H7 (cell line): ENCODE measurements around the gene DDX39A. TPM values are rescaled to one million over a fixed set of nuclear protein-coding genes. Genes with fewer than 3 reads are reported as not detected.
"Not testable (repeated sequence)": the region's sequence is repeated elsewhere in the genome, so short reads cannot be mapped to it uniquely, and the experiment has no call there.

Source experiments
- DNase-seq: peaks from one replicate; pipeline ENCODE4 v3.0.0; 2012
- H3K27me3 ChIP-seq: 2 replicates; pipeline ENCODE4 v1.6.0; 2011; ENCODE audit warnings: mild to moderate bottlenecking, low read length; ENCODE audit not compliant: control insufficient read depth, insufficient read depth
- H3K36me3 ChIP-seq: replicated peaks from 2 replicates; pipeline ENCODE4 v1.5.1; 2011; ENCODE audit warnings: low read length; ENCODE audit not compliant: control insufficient read depth, insufficient read depth
- H3K4me3 ChIP-seq: 2 replicates; pipeline ENCODE4 v1.5.1; 2011; ENCODE audit warnings: low read depth, mild to moderate bottlenecking, control low read depth, low read length, moderate library complexity; ENCODE audit not compliant: insufficient read depth
- total RNA-seq: library from RNA; depleted of rRNA; stranded (reverse); fragments of >200 nt; shearing (Covaris generic); gene quantifications from 2 replicates; pipeline ENCODE4 v1.2.3, GENCODE V29; 2014

The DDX39A gene
- total RNA-seq, 1 experiment from 2014 or later, result 131 TPM

DNA sequence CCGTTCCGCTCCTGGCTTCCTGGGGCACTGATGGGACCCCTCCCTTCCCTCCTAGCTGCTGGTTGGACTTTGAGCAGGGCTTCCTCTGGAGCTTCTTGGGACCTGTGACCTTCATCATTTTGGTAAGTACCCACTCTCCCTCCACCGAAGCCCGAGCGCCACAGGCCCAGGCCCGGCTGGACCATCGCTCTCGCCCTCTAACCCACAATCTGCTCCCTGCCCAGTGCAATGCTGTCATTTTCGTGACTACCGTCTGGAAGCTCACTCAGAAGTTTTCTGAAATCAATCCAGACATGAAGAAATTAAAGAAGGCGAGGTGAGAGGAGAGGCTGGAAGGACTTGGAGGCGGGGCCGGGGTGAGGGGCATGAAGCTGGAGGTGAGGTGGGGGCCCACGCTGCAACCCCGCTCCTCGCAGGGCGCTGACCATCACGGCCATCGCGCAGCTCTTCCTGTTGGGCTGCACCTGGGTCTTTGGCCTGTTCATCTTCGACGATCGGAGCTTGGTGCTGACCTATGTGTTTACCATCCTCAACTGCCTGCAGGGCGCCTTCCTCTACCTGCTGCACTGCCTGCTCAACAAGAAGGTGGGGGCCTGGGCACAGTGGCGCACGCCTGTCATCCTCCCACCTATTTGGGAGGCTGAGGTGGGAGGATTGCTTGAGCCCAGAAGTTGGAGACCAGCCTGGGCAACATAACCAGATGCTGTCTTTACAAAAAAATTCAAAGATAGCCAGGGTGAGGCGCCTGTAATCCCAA lies 12.3 kb downstream of the DDX39A start:
- H3K4me3 ChIP-seq, result no peak overlapping the region
- H3K27me3 ChIP-seq, result no peaks in the 10 kb centered on the region
- H3K36me3 ChIP-seq, result peaks cover 34% of the 10 kb centered on the region
- peak; percentile 54 for DNase-seq

DNA sequence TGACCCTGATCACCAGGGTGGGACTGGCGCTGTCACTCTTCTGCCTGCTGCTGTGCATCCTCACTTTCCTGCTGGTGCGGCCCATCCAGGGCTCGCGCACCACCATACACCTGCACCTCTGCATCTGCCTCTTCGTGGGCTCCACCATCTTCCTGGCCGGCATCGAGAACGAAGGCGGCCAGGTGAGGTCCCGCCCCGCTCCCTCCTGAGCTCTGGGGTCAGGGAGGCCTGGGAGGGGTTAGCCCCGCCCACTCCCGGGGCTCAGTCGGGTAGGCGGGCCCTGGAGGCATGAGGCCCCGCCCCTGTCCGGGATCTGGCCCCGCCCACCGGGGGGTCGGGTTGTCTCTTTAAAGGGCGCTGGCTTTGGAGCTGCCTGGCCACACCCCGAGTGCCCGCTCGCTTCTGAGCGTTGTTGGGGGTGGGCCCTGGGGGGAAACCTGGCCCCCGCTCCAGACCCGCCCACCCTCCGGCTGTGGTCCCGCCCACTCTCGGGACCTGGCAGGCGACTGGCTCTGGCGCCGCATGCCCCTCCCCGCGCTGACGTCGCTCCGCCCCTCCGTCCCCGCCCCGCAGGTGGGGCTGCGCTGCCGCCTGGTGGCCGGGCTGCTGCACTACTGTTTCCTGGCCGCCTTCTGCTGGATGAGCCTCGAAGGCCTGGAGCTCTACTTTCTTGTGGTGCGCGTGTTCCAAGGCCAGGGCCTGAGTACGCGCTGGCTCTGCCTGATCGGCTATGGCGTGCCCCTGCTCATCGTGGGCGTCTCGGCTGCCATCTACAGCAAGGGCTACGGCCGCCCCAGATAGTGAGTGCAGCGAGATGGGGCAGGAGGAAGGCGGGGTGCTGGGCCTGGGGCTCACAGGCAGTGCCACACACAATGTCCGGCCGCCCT lies 13.1 kb downstream of the DDX39A start:
- peaks cover 27% of the 10 kb centered on the region for H3K36me3 ChIP-seq
- H3K4me3 ChIP-seq, result peak overlapping the region; percentile 41
- H3K27me3 ChIP-seq, result no peaks in the 10 kb centered on the region
- DNase-seq, result peak; percentile 100

DNA sequence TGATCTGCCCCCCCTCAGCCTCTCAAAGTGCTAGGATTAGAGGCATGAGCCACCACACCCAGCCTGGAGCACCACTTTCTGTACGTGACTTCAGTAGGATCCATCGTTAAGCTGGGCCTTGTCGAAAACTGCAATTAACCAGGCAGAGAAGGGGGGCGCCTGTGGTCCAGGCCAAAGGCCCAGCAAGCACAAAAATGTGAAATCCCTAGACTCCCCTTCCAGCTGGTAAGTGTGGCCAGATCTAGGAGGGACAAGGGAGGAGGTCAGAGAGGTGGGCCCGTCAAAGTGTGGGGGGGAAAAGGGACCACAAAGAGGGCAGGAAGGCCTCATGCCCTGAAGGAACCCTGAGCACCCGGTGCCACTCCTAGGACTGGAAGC lies 13.8 kb downstream of the DDX39A start:
- Histone ChIP-seq H3K4me3 (peak overlapping the region; percentile 41), H3K27me3 (no peaks in the 10 kb centered on the region), H3K36me3 (peaks cover 21% of the 10 kb centered on the region)
- DNase-seq, result peak; percentile 81

DNA sequence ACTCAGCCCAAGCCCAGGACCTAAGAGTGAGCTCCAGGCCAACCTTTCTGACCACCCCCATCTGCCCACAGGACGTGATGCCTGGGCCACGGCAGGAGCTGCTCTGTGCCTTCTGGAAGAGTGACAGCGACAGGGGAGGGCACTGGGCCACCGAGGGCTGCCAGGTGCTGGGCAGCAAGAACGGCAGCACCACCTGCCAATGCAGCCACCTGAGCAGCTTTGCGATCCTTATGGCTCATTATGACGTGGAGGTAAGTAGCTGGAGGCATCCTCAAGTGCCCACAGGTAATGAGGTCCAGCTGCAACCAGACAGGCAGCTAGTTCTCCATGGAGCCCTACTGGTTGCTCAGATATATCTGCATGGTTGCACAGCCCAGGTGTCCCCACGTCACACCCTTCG lies 14.8 kb downstream of the DDX39A start:
- Histone ChIP-seq H3K4me3 (no peak overlapping the region), H3K27me3 (no peaks in the 10 kb centered on the region), H3K36me3 (peaks cover 11% of the 10 kb centered on the region)
- DNase-seq, result no peak

DNA sequence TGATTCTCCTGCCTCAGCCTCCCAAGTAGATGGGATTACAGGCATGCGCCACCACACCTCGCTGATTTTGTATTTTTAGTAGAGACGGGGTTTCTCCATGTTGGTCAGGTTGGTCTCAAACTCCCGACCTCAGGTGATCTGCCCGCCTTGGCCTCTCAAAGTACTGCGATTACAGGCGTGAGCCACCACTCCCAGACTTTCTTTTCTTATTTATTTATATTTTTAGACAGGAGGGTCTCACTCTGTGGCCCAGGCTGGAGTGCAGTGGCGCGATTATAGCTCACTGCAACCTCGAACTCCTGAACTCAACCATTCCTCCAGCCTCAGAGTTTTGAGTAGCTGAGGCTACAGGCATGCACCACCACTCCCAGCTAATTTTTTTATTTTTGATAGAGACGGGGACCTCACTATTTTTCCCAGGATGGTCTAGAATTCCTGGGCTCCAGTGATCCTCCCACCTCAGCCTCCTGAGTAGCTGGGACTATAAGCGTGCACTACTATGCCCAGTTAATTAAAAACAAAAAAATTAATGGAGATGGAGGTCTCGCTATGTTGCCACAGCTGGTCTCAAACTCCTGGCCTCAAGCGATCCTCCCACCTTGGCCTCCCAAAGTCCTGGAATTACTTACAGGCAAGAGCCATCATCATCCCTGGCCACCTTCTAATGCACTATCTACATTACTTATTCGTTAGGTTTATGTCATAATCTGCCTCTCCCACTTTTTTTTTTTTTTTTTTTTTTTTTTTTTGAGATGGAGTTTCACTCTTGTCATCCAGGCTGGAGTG lies 15.8 kb downstream of the DDX39A start:
- not testable (repeated sequence) for H3K27me3 ChIP-seq, H3K36me3 ChIP-seq, H3K4me3 ChIP-seq, DNase-seq

DNA sequence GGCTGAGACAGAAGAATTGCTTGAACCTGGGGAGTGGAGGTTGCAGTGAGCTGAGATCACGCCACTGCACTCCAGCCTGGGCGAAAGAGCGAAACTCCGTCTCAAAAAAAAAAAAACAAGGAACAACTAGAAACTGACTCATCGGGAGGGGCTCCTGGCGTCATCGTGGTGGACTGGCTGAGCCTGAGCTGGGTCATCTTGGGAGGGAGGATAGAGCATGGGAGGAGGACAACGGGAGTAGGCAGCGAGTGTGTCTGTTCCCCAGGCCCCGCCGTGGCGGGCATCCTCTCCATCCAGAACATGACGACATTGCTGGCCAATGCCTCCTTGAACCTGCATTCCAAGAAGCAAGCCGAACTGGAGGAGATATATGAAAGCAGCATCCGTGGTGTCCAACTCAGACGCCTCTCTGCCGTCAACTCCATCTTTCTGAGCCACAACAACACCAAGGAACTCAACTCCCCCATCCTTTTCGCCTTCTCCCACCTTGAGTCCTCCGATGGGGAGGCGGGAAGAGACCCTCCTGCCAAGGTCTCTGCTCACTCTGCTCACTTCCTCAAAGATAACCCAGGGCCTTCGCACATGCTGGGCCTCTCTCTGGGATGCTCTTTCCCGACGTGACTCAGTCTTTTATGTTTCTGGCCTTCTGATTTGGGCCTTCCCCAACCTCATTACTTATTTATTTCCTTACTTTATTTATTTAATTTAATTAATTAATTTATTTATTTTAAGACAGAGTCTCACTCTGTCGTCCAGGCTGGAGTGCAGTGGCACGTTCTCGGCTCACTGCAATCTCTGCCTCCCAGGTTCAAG lies 16.6 kb downstream of the DDX39A start:
- no peaks in the 10 kb centered on the region for H3K27me3 ChIP-seq
- no peak overlapping the region for H3K4me3 ChIP-seq
- peak; percentile 19 for DNase-seq
- H3K36me3 ChIP-seq, result no peaks in the 10 kb centered on the region; the same call in 1 of the 2 replicates

DNA sequence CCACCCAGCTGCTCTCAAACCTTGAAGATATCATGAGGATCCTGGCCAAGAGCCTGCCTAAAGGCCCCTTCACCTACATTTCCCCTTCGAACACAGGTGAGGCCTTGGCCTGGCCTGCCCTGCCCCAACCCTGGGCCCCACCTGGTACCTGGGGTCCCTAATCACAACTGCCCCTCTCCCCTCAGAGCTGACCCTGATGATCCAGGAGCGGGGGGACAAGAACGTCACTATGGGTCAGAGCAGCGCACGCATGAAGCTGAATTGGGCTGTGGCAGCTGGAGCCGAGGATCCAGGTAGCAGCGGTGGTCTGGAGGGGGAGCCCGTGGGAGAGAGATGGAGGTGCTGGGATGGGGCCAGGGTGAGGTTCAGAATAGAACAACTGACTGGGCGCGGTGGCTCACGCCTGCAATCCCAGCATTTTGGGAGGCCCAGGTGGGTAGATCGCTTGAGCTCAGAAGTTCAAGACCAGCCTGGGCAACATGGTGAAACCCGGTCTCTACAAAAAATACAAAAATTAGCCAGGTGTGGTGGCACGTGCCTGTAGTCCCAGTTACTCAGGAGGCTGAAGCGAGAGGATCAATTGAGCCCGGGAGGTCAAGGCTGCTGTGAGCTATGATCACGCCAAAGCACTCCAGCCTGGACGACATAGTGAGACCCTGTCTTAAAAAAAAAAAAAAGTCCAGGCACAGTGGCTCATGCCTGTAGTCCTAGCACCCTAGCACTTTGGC lies 17.5 kb downstream of the DDX39A start:
- Histone ChIP-seq H3K4me3 (no peak overlapping the region), H3K36me3 (no peaks in the 10 kb centered on the region; the same call in 1 of the 2 replicates), H3K27me3 (no peaks in the 10 kb centered on the region)
- peak; percentile 28 for DNase-seq

DNA sequence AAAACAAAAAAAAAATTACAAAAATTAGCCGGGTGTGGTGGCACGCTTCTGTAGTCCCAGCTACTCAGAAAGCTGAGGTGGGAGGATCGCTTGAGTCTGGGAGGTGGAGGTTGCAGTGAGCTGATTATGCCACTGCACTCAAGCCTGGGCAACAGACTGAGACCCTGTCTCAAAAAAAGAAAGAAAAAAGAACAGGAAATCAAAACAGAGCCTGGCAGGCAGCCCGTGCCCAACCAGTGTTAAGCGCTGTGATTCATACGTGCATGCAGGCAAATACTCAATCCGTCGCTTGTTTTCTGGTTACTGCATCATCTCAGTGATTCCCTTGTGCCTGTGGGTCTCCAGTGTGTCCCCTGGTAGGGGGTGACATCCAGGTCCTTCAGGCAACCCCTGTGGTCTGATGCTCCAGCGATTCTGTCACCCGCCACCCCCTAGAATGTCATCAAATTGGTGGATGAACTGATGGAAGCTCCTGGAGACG lies 18.1 kb downstream of the DDX39A start:
- Histone ChIP-seq H3K4me3 (no peak overlapping the region), H3K36me3 (no peaks in the 10 kb centered on the region; the same call in 1 of the 2 replicates)
- peak; percentile 23 for DNase-seq

DNA sequence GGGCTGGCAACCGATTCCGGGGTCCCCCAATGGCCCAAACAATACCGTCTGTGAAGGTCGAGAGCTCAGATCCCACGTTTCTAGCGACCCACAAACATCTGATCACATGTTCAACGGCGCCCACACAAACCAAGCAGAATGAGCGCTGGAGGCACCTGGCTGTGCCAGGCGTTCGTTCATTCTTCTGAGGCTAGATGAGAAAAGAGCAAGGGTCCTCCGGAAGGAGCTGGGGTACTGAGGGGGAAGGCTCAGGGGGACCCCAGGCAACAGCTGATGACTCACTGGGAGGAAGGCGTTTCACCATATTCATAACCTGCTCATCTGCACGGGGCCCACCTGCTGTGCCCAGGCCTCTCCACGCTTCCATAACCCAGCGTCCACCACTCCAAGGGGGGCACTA lies 22.0 kb downstream of the DDX39A start:
- not testable (repeated sequence) for H3K36me3 ChIP-seq, H3K4me3 ChIP-seq, DNase-seq, H3K27me3 ChIP-seq

More for the DNA sequence above, 18.1 kb downstream of the DDX39A start:
- no peaks in the 10 kb centered on the region for H3K27me3 ChIP-seq

DNA sequence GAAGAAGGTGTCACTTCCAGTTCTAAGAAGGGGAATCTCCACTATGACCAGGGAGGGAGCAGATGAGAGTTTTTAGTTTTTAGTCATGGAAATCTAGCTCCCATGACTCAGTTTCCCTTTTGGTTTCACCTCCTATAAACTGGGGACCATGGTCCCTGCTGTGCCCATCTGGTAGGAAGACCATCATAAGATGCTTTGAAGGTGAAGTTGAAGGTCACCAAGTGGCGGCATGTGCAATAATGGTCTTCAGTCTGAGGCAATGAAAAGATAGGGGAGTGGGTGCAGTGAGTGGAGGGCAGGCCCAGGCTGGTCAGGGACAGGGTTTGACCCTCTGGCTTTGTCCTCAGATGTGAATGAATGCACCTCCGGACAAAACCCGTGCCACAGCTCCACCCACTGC lies 22.4 kb downstream of the DDX39A start:
- DNase-seq, H3K4me3 ChIP-seq, H3K27me3 ChIP-seq, H3K36me3 ChIP-seq: not testable (repeated sequence)

DNA sequence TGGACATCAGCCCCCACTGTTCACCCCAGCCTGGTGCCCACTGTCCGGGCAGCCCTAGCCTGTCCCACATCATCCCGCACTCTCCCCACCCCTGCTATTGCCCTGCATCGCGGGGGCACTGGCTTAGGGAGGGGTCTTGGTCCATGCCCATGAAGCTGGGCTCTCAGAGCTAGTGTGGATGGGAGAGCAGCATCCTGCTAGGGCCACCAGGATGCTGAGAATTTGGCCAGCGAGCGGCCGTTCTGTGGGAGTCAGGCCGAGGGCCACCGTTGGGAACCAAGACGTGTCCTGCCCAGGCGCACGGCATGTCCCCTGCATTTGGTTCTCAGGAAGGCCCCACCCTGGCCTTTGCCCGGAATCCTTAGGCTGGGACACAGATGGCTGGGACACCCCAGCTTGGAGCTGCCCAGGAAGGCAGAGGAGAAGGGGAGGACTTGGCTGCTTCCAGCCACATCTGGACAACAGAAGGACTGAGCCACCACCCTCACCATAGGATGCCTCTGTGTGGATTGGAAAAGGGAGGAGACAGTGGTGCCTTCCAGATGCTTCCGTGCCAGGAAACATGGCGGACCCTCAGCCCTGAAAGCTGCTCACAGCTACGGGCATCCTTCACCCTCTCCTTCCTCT lies 23.3 kb downstream of the DDX39A start:
- no peak overlapping the region for H3K4me3 ChIP-seq
- no peaks in the 10 kb centered on the region for H3K27me3 ChIP-seq
- peaks cover 1% of the 10 kb centered on the region; the same call in 1 of the 2 replicates for H3K36me3 ChIP-seq
- no peak for DNase-seq

DNA sequence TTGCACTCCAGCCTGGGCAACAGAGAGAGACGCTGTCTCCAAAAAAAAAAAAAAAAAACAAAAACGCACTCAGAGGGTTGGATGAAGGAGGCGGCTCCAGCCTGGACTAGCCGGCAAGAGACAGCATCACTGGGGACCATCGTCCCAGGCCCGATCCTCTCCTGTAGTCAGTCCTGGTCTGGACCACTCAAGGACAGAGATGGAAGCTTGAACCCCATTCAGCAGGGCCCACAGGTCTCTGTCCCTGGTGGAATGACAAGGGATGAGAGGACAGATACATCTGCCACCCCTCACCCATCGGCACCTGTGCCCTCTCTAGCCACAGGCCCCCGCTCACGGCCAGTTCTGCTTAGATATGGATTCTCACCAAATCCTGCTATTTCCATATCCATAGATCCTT lies 23.9 kb downstream of the DDX39A start:
- no peaks in the 10 kb centered on the region for H3K27me3 ChIP-seq
- peaks cover 1% of the 10 kb centered on the region; the same call in 1 of the 2 replicates for H3K36me3 ChIP-seq
- DNase-seq, result no peak
- H3K4me3 ChIP-seq, result no peak overlapping the region

DNA sequence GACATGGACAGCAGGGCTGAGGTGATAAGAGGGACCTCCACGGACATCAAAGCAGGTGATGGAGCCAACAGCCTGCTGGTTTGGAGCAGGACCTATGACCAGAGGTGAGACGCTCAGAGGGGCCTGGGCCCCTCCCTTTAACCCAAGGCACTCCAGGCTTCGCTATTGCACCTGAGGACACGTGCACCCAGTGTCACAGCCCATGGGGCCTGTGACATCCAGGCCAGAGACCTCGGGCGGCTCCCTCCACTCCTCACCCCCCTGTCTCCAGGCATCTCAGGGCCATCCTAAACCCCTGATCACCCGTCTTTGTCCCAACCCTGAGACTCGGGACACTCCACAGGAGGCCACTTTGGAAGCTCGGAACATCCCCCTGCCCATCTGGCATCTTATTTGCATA lies 25.0 kb downstream of the DDX39A start:
- peak; percentile 20 for DNase-seq
- no peak overlapping the region for H3K4me3 ChIP-seq
- H3K27me3 ChIP-seq, result no peaks in the 10 kb centered on the region
- H3K36me3 ChIP-seq, result peaks cover 1% of the 10 kb centered on the region; the same call in 1 of the 2 replicates
